Gastrocnemius medialis (tissue), 4 donors: ENCODE results near the gene RASSF4.

Experiments
- POLR2A ChIP-seq, 2 donors: fragments of 450-650 bp; IDR thresholded peaks; one replicate each; pipeline ENCODE4 v1.6.1; 2017; ENCODE audit warnings: antibody characterized with exemption in 2 of 2, mild to moderate bottlenecking in 2 of 2, moderate library complexity in 2 of 2
- TF ChIP-seq, protein P1 (sequence below), 5 experiments: fragments of 450-650 bp in 3 of 5; fragments of 200-600 bp in 2 of 5; sonication (generic) in 2 of 5; IDR thresholded peaks in 4 of 5; conservative IDR thresholded peaks in 1 of 5; 1 replicate in 4 of 5; 2 replicates in 1 of 5; pipeline ENCODE4 v1.5.1; 2016 to 2019; ENCODE audit warnings: antibody characterized with exemption in 5 of 5, mild to moderate bottlenecking in 3 of 5, moderate library complexity in 3 of 5

DNA sequence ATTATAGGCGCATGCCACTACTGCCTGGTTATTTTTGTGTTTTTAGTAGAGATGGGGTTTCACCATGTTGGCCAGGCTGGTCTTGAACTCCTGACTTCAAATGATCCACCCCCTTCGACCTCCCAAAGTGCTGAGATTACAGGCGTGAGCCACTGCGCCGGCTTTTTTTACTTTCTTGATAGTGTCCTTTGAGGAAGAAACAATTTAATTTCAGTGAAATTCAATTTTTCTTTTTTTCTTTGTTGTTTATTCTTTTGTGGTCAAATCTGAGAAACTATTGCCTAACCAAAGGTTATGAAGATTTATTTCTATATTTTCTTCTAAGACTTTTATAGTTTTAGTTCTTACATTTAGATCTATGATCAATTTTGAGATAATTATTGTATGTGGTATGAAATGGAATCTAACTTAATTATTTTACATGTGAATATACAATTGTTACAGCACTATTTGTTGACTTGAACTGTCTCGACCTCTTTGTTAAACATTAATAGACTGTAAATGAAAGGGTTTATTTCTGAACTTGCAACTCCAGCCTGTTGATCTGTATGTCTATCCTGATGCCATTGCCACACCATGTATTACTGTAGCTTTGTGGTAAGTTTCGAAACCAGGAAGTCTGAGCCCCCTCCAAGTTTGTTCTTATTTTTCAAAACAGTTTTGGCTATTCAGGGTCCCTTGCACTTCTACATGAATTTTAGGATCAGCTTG, 19.8 kb upstream of the RASSF4 start:
- TF ChIP-seq POLR2A (IDR thresholded peaks at IDR 0.05) = no peak
- TF ChIP-seq, protein P1, sequence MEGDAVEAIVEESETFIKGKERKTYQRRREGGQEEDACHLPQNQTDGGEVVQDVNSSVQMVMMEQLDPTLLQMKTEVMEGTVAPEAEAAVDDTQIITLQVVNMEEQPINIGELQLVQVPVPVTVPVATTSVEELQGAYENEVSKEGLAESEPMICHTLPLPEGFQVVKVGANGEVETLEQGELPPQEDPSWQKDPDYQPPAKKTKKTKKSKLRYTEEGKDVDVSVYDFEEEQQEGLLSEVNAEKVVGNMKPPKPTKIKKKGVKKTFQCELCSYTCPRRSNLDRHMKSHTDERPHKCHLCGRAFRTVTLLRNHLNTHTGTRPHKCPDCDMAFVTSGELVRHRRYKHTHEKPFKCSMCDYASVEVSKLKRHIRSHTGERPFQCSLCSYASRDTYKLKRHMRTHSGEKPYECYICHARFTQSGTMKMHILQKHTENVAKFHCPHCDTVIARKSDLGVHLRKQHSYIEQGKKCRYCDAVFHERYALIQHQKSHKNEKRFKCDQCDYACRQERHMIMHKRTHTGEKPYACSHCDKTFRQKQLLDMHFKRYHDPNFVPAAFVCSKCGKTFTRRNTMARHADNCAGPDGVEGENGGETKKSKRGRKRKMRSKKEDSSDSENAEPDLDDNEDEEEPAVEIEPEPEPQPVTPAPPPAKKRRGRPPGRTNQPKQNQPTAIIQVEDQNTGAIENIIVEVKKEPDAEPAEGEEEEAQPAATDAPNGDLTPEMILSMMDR (IDR thresholded peaks at IDR 0.05 in 4 of 5, conservative IDR thresholded peaks at IDR 0.05 in 1 of 5) = no peak
